HG03095 (cell line): ENCODE data around the gene SETBP1.
A peak's percentile ranks its signal among the peaks of the same experiment; 100 is the strongest.
"Not testable (repeated sequence)": the region's sequence is repeated elsewhere in the genome, so short reads cannot be mapped to it uniquely, and the experiment has no call there.

Experiments
- ATAC-seq: cut with Tn5 transposase; IDR thresholded peaks from one replicate; pipeline ENCODE4 v1.9.1; 2021; ENCODE audit warnings: moderate library complexity; ENCODE audit not compliant: unreplicated experiment

SETBP1 gene

GRCh38 chr18:44704135-44704789 lies 23.6 kb downstream of the SETBP1 start:
- no peak for ATAC-seq

- no peak for ATAC-seq
Measured at GRCh38 chr18:44705075-44705675, 24.5 kb downstream of the SETBP1 start.

GRCh38 chr18:44708451-44709083 lies 27.9 kb downstream of the SETBP1 start:
- ATAC-seq, result no peak

GRCh38 chr18:44709307-44710126 lies 28.8 kb downstream of the SETBP1 start:
- ATAC-seq, result peak; percentile 98

- no peak for ATAC-seq
Measured at GRCh38 chr18:44710931-44711330, 30.2 kb downstream of the SETBP1 start.

- no peak for ATAC-seq
Measured at GRCh38 chr18:44712025-44712424, 31.3 kb downstream of the SETBP1 start.

GRCh38 chr18:44713435-44713834 lies 32.7 kb downstream of the SETBP1 start:
- no peak for ATAC-seq

GRCh38 chr18:44714376-44714775 lies 33.7 kb downstream of the SETBP1 start:
- ATAC-seq, result no peak

- no peak for ATAC-seq
Measured at GRCh38 chr18:44715245-44715644, 34.6 kb downstream of the SETBP1 start.

- no peak for ATAC-seq
Measured at GRCh38 chr18:44715842-44716241, 35.2 kb downstream of the SETBP1 start.

- no peak for ATAC-seq
Measured at GRCh38 chr18:44716697-44717163, 36.0 kb downstream of the SETBP1 start.

- ATAC-seq, result no peak
Measured at GRCh38 chr18:44719519-44720060, 38.9 kb downstream of the SETBP1 start.

GRCh38 chr18:44721748-44722147 lies 41.1 kb downstream of the SETBP1 start:
- ATAC-seq, result not testable (repeated sequence)

GRCh38 chr18:44723411-44723810 lies 42.7 kb downstream of the SETBP1 start:
- no peak for ATAC-seq

- no peak for ATAC-seq
Measured at GRCh38 chr18:44724105-44724778, 43.6 kb downstream of the SETBP1 start.

GRCh38 chr18:44725300-44726058 lies 44.8 kb downstream of the SETBP1 start:
- peak; percentile 57 for ATAC-seq

- ATAC-seq, result no peak
Measured at GRCh38 chr18:44726059-44726421, 45.4 kb downstream of the SETBP1 start.

GRCh38 chr18:44727291-44727690 lies 46.6 kb downstream of the SETBP1 start:
- ATAC-seq, result no peak

- no peak for ATAC-seq
Measured at GRCh38 chr18:44729631-44730101, 49.0 kb downstream of the SETBP1 start.
